ENCODE results near the gene PCED1B. TPM values are rescaled to one million over a fixed set of nuclear protein-coding genes. Genes with fewer than 3 reads are reported as not detected.

PCED1B gene
- total RNA-seq, 2 donors from 2014 or later, result 2.5 to 7.0 TPM

DNA sequence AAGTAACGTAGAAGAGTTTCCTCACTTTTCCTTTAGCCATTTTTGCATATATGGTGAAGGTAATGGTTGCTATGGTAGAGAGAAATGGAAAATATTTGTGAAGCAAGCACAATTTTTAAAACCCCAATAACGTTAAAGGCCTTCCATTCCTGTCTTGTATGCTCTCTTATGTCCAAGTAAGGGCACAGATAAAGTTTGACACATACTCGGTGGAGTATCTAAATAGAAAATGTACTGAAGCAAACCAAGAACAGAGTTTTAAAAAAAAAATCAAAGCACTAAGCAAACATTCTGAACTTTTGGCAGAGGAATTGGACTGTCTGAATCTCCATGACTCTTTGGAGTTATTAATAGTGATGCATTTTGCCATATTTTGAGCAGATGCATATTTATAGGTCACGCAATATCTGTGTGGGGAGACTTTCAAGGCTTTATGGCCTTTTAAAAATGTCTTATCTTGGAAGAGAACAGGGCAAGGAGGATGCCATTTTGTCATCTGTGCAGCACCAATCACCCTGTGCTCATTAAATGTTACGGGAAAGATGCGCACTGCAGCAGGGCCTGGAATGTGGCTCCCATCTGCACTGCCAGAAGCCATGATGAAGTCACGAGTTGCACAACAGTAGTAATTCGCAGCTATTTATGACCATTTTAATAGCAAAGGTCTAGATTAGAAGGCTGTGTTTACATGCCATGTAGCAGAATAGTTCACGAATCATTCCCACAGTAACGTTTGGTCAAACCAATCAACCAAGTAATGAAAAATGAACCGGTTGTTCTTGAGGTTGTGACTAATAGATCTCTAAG is 23.6 kb downstream of the PCED1B start:
- Mint-ChIP-seq H3K27ac (no peak overlapping the region), H3K4me1 (peaks cover 30% of the 10 kb centered on the region), H3K4me3 (no peak overlapping the region), H3K27me3 (ENCODE audit: insufficient read depth) (no peaks in the 10 kb centered on the region), H3K36me3 (ENCODE audit: low read depth) (no peaks in the 10 kb centered on the region), H3K9me3 (no peaks in the 10 kb centered on the region)
- H3K4me3 ChIP-seq (ENCODE audit: low read length), result no peak overlapping the region
- DNase-seq, result no peak
- H3K36me3 ChIP-seq (ENCODE audit: control insufficient read depth, insufficient read depth, low read length), result no peaks in the 10 kb centered on the region
- no peak overlapping the region for H3K27ac ChIP-seq (ENCODE audit: low read depth, low read length)
- H3K9me3 ChIP-seq (ENCODE audit: control insufficient read depth, low read length), result no peaks in the 10 kb centered on the region
- TF ChIP-seq, protein P1, sequence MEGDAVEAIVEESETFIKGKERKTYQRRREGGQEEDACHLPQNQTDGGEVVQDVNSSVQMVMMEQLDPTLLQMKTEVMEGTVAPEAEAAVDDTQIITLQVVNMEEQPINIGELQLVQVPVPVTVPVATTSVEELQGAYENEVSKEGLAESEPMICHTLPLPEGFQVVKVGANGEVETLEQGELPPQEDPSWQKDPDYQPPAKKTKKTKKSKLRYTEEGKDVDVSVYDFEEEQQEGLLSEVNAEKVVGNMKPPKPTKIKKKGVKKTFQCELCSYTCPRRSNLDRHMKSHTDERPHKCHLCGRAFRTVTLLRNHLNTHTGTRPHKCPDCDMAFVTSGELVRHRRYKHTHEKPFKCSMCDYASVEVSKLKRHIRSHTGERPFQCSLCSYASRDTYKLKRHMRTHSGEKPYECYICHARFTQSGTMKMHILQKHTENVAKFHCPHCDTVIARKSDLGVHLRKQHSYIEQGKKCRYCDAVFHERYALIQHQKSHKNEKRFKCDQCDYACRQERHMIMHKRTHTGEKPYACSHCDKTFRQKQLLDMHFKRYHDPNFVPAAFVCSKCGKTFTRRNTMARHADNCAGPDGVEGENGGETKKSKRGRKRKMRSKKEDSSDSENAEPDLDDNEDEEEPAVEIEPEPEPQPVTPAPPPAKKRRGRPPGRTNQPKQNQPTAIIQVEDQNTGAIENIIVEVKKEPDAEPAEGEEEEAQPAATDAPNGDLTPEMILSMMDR (conservative IDR thresholded peaks at IDR 0.05), result no peak
- H3K4me1 ChIP-seq (ENCODE audit: control insufficient read depth, insufficient read depth, low read length), result peaks cover 7% of the 10 kb centered on the region
- H3K9ac ChIP-seq (ENCODE audit: extremely low read depth, low read length, poor library complexity, severe bottlenecking), result no peak overlapping the region
- 90 to 95% methylated on average over 5 to 11 of the region's 11 CpGs for WGBS, 2 experiments (ENCODE audit: insufficient coverage in 1 of 2, insufficient read length in 1 of 2)
- no peaks in the 10 kb centered on the region for H3K27me3 ChIP-seq (ENCODE audit: control insufficient read depth, insufficient read depth, low read length, poor library complexity, severe bottlenecking)

DNA sequence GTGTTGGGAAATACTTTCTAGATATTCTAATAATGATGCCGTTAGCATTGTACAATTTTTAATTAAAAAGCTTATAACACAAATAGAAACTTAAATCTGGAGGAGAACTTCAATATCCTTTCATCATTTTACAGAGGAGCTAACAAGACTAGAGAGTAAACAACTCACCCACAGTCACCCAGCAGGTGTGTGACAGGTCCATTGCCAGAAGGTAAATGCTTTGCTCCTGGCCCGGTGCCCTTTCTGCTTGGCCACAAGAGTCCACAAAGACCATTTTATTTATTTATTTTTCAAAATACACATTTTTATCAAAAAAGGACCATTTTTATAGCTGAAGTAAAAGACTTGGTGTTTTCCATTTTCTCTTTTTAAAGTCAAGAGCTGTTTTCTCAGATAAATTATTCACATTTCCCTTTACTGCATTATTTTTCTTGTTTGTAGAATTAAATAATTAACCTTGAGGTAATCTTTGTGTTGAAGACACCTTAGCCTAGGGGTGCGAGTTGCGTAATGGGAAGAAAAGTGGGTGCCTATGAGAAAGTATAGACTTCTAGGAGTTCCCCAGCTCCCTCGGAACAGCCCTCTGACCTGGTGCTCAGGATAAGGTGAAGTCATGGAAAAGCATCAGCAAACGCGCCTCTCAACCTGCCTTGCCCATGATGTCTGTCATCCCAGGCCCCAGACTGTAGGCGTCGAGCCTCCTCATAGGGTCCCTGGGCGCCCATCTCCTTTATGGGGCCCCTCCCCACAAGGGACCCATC is 26.7 kb downstream of the PCED1B start:
- Mint-ChIP-seq H3K36me3 (ENCODE audit: low read depth) (no peaks in the 10 kb centered on the region), H3K27me3 (ENCODE audit: insufficient read depth) (no peaks in the 10 kb centered on the region), H3K4me1 (peaks cover 30% of the 10 kb centered on the region), H3K27ac (no peak overlapping the region), H3K9me3 (no peaks in the 10 kb centered on the region), H3K4me3 (no peak overlapping the region)
- no peaks in the 10 kb centered on the region for H3K36me3 ChIP-seq (ENCODE audit: control insufficient read depth, insufficient read depth, low read length)
- H3K4me3 ChIP-seq (ENCODE audit: low read length), result no peak overlapping the region
- DNase-seq, result no peak
- no peak overlapping the region for H3K27ac ChIP-seq (ENCODE audit: low read depth, low read length)
- no peaks in the 10 kb centered on the region for H3K9me3 ChIP-seq (ENCODE audit: control insufficient read depth, low read length)
- no peaks in the 10 kb centered on the region for H3K27me3 ChIP-seq (ENCODE audit: control insufficient read depth, insufficient read depth, low read length, poor library complexity, severe bottlenecking)
- 90 to 91% methylated on average over 4 to 10 of the region's 10 CpGs for WGBS, 2 experiments (ENCODE audit: insufficient coverage in 1 of 2, insufficient read length in 1 of 2)
- H3K4me1 ChIP-seq (ENCODE audit: control insufficient read depth, insufficient read depth, low read length), result peaks cover 7% of the 10 kb centered on the region
- TF ChIP-seq, protein P1 (conservative IDR thresholded peaks at IDR 0.05), result no peak
- H3K9ac ChIP-seq (ENCODE audit: extremely low read depth, low read length, poor library complexity, severe bottlenecking), result no peak overlapping the region

DNA sequence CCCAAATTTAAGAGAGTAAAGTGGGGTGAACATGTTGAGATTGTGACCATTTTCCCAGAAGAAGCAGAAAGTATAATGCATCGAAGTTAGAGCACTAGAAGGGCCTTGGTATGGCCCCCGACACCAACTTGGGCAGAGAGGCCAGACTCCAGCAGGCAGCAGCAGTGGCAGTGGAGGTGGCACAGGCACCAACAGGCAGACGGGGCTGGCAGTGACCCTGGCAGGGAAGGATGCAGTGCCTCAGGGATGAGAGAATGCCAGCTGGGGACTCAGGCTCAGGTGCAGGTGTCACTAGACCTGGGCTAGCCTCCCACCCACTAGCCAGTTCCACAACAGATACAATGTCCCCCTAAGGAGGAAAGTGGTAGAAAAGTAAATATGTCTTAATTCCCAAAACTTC is 28.0 kb downstream of the PCED1B start:
- 90 to 100% methylated on average over 2 to 3 of the region's 3 CpGs for WGBS, 2 experiments (ENCODE audit: insufficient coverage in 1 of 2, insufficient read length in 1 of 2)
- H3K27ac Mint-ChIP-seq, result no peak overlapping the region
- Histone ChIP-seq H3K27ac (ENCODE audit: low read depth, low read length) (no peak overlapping the region), H3K36me3 (ENCODE audit: control insufficient read depth, insufficient read depth, low read length) (no peaks in the 10 kb centered on the region), H3K4me1 (ENCODE audit: control insufficient read depth, insufficient read depth, low read length) (peaks cover 7% of the 10 kb centered on the region), H3K9me3 (ENCODE audit: control insufficient read depth, low read length) (no peaks in the 10 kb centered on the region), H3K27me3 (ENCODE audit: control insufficient read depth, insufficient read depth, low read length, poor library complexity, severe bottlenecking) (no peaks in the 10 kb centered on the region), H3K4me3 (ENCODE audit: low read length) (no peak overlapping the region), H3K9ac (ENCODE audit: extremely low read depth, low read length, poor library complexity, severe bottlenecking) (no peak overlapping the region)
- no peak overlapping the region for H3K4me3 Mint-ChIP-seq
- H3K27me3 Mint-ChIP-seq (ENCODE audit: insufficient read depth), result no peaks in the 10 kb centered on the region
- no peaks in the 10 kb centered on the region for H3K9me3 Mint-ChIP-seq
- H3K4me1 Mint-ChIP-seq, result peaks cover 30% of the 10 kb centered on the region
- DNase-seq, result no peak
- TF ChIP-seq, protein P1 (conservative IDR thresholded peaks at IDR 0.05), result no peak
- no peaks in the 10 kb centered on the region for H3K36me3 Mint-ChIP-seq (ENCODE audit: low read depth)

All from endodermal cell (in vitro differentiated cells).